ENCODE results near the gene C3orf49.

The C3orf49 gene

GRCh38 chr3:63847718-63848450 lies 28.8 kb downstream of the C3orf49 start:
- TF ChIP-seq CTCF (IDR thresholded peaks at IDR 0.05; ENCODE audit: low read length, missing control alignments) = no peak
- no peak overlapping the region for H3K4me3 ChIP-seq (replicated peaks; ENCODE audit: low read depth, low read length)
- no peak for DNase-seq (ENCODE audit: low read depth)

GRCh38 chr3:63849175-63849574 lies 30.1 kb downstream of the C3orf49 start:
- no peak for DNase-seq (ENCODE audit: low read depth)
- no peak for TF ChIP-seq CTCF (IDR thresholded peaks at IDR 0.05; ENCODE audit: low read length, missing control alignments)
- no peak overlapping the region for H3K4me3 ChIP-seq (replicated peaks; ENCODE audit: low read depth, low read length)

GRCh38 chr3:63851287-63851686 lies 32.2 kb downstream of the C3orf49 start:
- no peak for TF ChIP-seq CTCF (IDR thresholded peaks at IDR 0.05; ENCODE audit: low read length, missing control alignments)
- no peak overlapping the region for H3K4me3 ChIP-seq (replicated peaks; ENCODE audit: low read depth, low read length)

GRCh38 chr3:63853106-63853505 lies 34.0 kb downstream of the C3orf49 start:
- no peak for TF ChIP-seq CTCF (IDR thresholded peaks at IDR 0.05; ENCODE audit: low read length, missing control alignments)
- no peak overlapping the region for H3K4me3 ChIP-seq (replicated peaks; ENCODE audit: low read depth, low read length)
- DNase-seq (ENCODE audit: low read depth) = no peak

More at GRCh38 chr3:63851287-63851686, 32.2 kb downstream of the C3orf49 start:
- DNase-seq (ENCODE audit: low read depth) = no peak

- DNase-seq (ENCODE audit: low read depth) = no peak
- TF ChIP-seq CTCF (IDR thresholded peaks at IDR 0.05; ENCODE audit: low read length, missing control alignments) = no peak
- no peak overlapping the region for H3K4me3 ChIP-seq (replicated peaks; ENCODE audit: low read depth, low read length)
These were observed 36.3 kb downstream of the C3orf49 start for GRCh38 chr3:63855333-63855940.

GRCh38 chr3:63857311-63857710 lies 38.2 kb downstream of the C3orf49 start:
- no peak overlapping the region for H3K4me3 ChIP-seq (replicated peaks; ENCODE audit: low read depth, low read length)
- no peak for TF ChIP-seq CTCF (IDR thresholded peaks at IDR 0.05; ENCODE audit: low read length, missing control alignments)
- peak; percentile 38 for DNase-seq (ENCODE audit: low read depth)
